Thymus (tissue), 11 donors: ENCODE data around the gene PLK5. TPM values are rescaled to one million over a fixed set of nuclear protein-coding genes. Genes with fewer than 3 reads are reported as not detected.
A peak's percentile ranks its signal among the peaks of the same experiment; 100 is the strongest.
"Not testable (repeated sequence)": the region's sequence is repeated elsewhere in the genome, so short reads cannot be mapped to it uniquely, and the experiment has no call there.

Experiments used
- DNase-seq, 9 donors: peaks; one replicate each; pipeline ENCODE4 v3.0.0-alpha.2; 2013; ENCODE audit warnings: low spot score in 9 of 9, low read depth in 6 of 9, missing footprints in 1 of 9
- H3K27ac ChIP-seq, 2 donors: one replicate each; pipeline ENCODE4 v1.5.1; 2013; ENCODE audit warnings: control low read depth in 1 of 2, low read depth in 1 of 2, low read length in 1 of 2, mild to moderate bottlenecking in 1 of 2, moderate library complexity in 1 of 2
- H3K27me3 ChIP-seq, 2 donors: one replicate each; pipeline ENCODE4 v1.5.1; 2013; ENCODE audit warnings: low read length in 1 of 2; ENCODE audit not compliant: control insufficient read depth in 2 of 2, insufficient read depth in 1 of 2
- H3K36me3 ChIP-seq, 2 donors: one replicate each; pipeline ENCODE4 v1.5.1; 2013; ENCODE audit warnings: low read length in 1 of 2, mild to moderate bottlenecking in 1 of 2, moderate library complexity in 1 of 2; ENCODE audit not compliant: control insufficient read depth in 2 of 2, insufficient read depth in 2 of 2
- H3K4me1 ChIP-seq, 2 donors: one replicate each; pipeline ENCODE4 v1.5.1; 2013; ENCODE audit warnings: low read length in 2 of 2; ENCODE audit not compliant: control insufficient read depth in 2 of 2, insufficient read depth in 2 of 2
- H3K4me3 ChIP-seq, 2 donors: one replicate each; pipeline ENCODE4 v1.5.1; 2013; ENCODE audit warnings: low read length in 2 of 2, control low read depth in 1 of 2, mild to moderate bottlenecking in 1 of 2
- H3K9me3 ChIP-seq, 2 donors: one replicate each; pipeline ENCODE4 v1.5.1; 2013; ENCODE audit warnings: low read length in 1 of 2, mild to moderate bottlenecking in 1 of 2; ENCODE audit not compliant: control insufficient read depth in 2 of 2, insufficient read depth in 1 of 2
- WGBS: extraction: QIAGEN DNeasy Blood & Tissue Kit; methylation state at CpG from one replicate; pipeline ENCODE4 v1.1.7; 2013; 5-methylcytosine and 5-hydroxymethylcytosine counted together
- polyA plus RNA-seq: library from polyadenylated mRNA; stranded (reverse); fragments of 200-250 nt; gene quantifications from one replicate; pipeline ENCODE4 v1.2.3, GENCODE V29; 2013
- total RNA-seq: library from RNA; stranded (reverse); fragments of 120-200 nt; gene quantifications from one replicate; pipeline ENCODE4 v1.2.4, GENCODE V29; 2013
- donor health status: healthy.

PLK5 gene
- total and polyA plus RNA-seq, 2 donors: 0.09 to 0.25 TPM

DNA sequence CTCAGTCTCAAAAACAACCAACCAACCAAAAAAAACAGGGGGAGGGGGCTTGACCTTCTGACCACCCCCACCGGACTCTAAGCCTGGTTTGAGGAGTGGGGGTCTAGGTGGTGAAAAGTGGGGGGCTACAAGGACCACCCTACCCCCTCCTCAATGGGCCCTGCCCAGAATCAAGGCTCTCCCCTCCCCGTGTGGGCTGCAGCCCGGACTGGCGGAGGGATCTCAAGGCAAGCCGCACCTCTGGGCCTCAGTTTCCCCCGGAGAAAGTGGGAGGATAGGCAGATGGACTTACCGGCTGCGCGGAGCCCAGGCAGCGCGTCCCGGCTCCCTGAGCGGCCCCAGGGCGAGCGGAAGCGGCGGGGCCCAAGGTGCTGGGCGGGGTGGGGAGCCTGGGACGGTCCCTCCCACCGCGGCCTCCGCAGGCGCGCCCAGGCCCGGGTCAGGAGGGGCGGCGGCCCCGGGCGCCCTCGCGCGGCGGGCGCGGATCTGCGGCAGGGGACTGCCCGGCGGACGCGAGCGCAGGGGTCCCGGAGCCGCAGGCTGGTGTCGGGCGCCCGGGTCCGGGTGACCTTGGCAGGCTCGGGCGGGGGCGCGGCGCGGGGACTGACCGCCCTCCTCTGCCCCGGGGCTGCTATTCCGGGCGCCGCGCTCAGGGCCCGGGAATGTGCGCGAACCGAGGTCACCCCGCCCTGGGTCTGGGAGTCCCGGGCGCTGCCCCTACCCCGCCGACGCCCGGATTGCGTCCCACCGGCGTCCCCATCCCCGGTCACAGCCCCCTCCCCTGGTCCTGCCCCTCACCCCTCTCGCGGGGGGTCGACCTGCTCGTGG is 11.0 kb upstream of the PLK5 start, which contains the start of gene ADAMTSL5:
Gene ADAMTSL5 (minus strand): TSS at position 349 of the 828 bp plus-strand sequence. CDS start 2,076 bp downstream, outside the sequence.
- H3K27me3 ChIP-seq: peaks cover 57 to 83% of the 10 kb centered on the region in 2 donors
- H3K36me3 ChIP-seq: no peaks in the 10 kb centered on the region
- peaks cover 1 to 18% of the 10 kb centered on the region in 2 donors for H3K9me3 ChIP-seq
- H3K27ac ChIP-seq: no peak within 1 kb of the TSS
- WGBS: 5% methylated on average over 78 of the region's 78 CpGs
- H3K4me3 ChIP-seq: peak within 1 kb of the TSS in 1 of 2 donors; percentile 13
- DNase-seq: peak in 3 of 9 donors; percentile 13 to 47 (median 27)
- H3K4me1 ChIP-seq: peaks cover 2 to 9% of the 10 kb centered on the region in 2 donors

DNA sequence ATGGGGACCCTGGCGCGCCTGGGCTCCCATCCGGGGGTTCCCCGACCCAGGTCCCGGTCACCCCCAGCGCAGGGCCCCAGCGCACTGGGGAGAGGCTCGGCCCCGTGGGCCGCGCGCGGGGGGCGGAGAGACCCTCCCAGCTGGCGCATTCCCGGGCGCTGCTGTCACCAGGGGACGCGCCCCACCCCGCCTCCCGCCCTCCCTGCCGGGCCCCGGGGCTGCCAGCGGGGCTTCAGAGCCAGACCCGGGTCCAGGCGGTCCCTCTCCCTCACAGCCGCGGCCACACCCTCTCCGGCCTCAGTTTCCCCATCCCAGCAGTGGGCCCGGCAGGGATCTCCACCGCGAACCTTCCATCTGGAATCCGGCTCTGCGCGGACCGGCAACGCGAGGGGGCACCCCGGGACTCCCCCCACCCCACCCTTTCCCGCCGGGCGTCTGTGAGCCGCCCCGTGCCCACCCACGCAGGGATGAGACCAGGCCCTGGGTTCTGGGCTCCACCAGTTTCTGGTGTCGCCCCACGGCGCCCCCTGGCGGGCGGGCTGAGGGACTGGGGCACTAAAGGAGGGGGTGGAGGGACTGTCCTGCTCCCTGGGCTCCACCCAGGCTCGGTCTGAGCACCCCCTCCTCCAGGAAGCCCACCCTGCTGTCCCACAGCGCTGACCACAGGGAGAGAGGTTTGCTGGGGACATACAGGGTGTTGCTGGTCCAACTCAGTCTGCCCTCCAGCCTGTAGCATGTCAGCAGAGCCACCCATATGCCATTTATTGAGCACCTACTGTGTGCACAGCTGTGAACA is 10.2 kb upstream of the PLK5 start:
- DNase-seq: peak in 3 of 9 donors; percentile 33 to 50 (median 40)
- Histone ChIP-seq H3K36me3 (no peaks in the 10 kb centered on the region), H3K9me3 (peaks cover 0 to 13% of the 10 kb centered on the region in 2 donors), H3K4me1 (peaks cover 0 to 3% of the 10 kb centered on the region in 2 donors), H3K4me3 (peak overlapping the region in 1 of 2 donors; percentile 13), H3K27me3 (peaks cover 53 to 81% of the 10 kb centered on the region in 2 donors), H3K27ac (no peak overlapping the region)
- WGBS: 14% methylated on average over 52 of the region's 52 CpGs

DNA sequence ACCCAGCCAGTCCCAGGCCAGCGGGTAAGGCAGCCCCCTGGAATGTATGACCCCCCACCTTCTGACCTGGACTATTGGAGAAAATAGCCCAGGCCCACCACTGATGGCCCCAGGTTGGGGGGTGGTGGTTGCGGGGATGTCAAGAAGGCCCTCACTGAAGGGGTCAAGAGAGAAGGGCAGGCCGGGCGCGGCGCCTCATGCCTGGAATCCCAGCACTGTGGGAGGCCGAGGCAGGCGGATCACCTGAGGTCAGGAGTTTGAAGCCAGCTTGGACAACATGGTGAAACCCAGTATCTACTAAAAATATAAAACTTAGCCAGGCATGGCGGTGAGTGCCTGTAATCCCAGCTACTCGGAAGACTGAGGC is 9.6 kb upstream of the PLK5 start:
- no peak for DNase-seq
- Histone ChIP-seq H3K27me3 (peaks cover 52 to 78% of the 10 kb centered on the region in 2 donors), H3K27ac (no peak overlapping the region), H3K4me3 (no peak overlapping the region), H3K4me1 (peaks cover 0 to 3% of the 10 kb centered on the region in 2 donors), H3K36me3 (no peaks in the 10 kb centered on the region), H3K9me3 (peaks cover 0 to 13% of the 10 kb centered on the region in 2 donors)
- 78% methylated on average over 10 of the region's 10 CpGs for WGBS

DNA sequence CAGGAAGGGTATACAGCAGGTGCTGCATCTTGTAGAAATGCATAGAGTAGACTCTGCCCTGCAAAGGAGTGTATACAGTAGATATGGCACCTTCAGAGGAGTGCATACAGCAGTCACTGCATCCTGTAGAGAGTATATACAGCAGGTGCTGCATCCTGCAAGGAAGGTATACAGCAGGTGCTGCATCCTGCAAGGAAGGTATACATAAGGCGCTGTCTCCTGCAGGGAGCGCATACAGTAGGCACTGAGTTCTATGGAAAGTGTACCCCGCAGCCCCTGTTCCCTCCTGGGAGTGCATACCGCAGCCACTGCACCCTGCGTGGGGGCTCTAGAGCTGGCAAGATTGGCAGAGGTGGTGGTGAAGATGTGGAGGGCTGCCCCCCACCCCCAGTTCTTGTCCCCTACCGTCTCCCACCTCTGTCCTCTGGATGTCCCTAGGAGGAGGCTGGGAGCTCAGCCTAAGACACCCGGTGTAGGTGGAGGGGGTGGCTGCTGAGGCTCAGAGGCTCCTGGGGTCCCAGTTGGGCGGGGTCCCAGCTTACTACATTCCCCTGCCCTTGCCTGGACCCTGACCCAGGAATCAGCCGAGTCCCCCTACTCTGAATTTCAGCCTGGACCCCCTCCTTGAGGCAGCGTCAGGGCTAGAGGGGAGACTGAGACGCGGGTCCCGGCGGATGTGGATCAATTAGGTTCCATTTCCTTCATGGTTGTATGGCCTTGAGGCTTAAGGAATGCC is 8.7 kb upstream of the PLK5 start:
- no peak overlapping the region for H3K27ac ChIP-seq
- no peak for DNase-seq
- no peaks in the 10 kb centered on the region for H3K36me3 ChIP-seq
- peaks cover 43 to 72% of the 10 kb centered on the region in 2 donors for H3K27me3 ChIP-seq
- H3K4me3 ChIP-seq: no peak overlapping the region
- WGBS: 71% methylated on average over 14 of the region's 14 CpGs
- peaks cover 0 to 3% of the 10 kb centered on the region in 2 donors for H3K4me1 ChIP-seq
- H3K9me3 ChIP-seq: peaks cover 0 to 13% of the 10 kb centered on the region in 2 donors

DNA sequence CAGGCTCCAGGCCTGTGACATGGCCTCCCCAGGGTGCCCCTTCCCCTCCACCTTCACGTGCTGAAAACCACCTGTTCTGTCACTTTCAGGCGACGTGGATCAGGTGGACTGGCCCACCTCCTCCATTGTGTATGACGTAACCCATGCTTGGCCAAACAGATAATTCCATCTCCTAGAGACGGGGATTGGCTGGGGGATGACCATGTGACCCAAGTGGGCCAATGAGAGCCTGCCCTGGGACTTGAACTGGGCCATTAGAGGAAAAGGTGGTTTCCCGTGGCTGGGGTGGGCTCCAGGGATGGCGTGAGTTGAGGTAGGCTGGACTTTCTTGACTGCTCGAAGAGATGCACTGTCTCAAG is 7.5 kb upstream of the PLK5 start:
- Histone ChIP-seq H3K4me3 (no peak overlapping the region), H3K4me1 (peaks cover 0 to 3% of the 10 kb centered on the region in 2 donors), H3K27ac (no peak overlapping the region), H3K36me3 (no peaks in the 10 kb centered on the region), H3K27me3 (peaks cover 31 to 67% of the 10 kb centered on the region in 2 donors), H3K9me3 (peaks cover 0 to 13% of the 10 kb centered on the region in 2 donors)
- WGBS: 77% methylated on average over 8 of the region's 8 CpGs
- DNase-seq: no peak

DNA sequence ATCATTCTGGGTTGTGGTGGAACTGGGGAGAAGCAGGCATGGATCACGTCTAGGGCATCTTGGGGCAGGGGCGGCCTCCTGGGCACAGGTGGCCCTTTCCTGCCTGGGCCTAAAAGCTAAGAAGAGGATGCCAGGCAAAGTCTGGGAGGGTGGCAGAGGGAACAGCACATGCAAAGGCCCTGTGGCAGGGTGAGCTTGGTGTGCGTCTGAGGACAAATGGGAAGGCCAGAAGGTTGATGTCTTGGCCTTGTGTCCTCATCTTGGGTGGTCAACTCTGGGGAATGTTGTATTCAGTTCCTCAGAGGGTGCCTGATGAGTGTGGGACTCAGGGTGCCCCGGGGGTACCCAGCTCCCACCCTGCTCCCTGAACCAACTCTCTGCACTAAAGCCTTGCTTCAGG is 5.4 kb upstream of the PLK5 start:
- Histone ChIP-seq H3K36me3 (no peaks in the 10 kb centered on the region), H3K4me3 (no peak overlapping the region), H3K4me1 (no peaks in the 10 kb centered on the region), H3K27me3 (peaks cover 29 to 68% of the 10 kb centered on the region in 2 donors), H3K9me3 (peaks cover 0 to 8% of the 10 kb centered on the region in 2 donors), H3K27ac (no peak overlapping the region)
- DNase-seq: no peak
- WGBS: 93% methylated on average over 4 of the region's 4 CpGs

DNA sequence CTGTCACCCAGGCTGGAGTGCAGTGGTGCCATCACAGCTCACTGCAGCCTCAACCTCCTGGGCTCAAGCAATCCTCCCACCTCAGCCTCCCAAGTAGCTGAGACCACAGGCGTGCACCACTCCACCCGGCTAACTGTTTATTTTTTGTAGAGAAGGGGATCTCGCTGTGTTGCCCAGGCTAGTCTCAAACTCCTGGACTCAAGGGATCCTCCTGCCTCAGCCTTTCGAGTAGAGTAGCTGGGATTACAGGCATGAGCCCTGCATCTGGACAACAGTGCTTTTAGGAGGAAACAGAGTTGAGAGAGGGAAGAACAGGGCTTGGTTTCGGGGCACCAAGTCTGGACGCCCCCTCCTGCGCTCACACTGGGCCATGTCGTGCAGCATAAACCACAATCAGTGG is 4.1 kb upstream of the PLK5 start:
- 91% methylated on average over 8 of the region's 8 CpGs for WGBS
- not testable (repeated sequence) for DNase-seq, H3K9me3 ChIP-seq, H3K27ac ChIP-seq, H3K4me3 ChIP-seq, H3K36me3 ChIP-seq, H3K4me1 ChIP-seq
- H3K27me3 ChIP-seq: peaks cover 32 to 64% of the 10 kb centered on the region in 2 donors

DNA sequence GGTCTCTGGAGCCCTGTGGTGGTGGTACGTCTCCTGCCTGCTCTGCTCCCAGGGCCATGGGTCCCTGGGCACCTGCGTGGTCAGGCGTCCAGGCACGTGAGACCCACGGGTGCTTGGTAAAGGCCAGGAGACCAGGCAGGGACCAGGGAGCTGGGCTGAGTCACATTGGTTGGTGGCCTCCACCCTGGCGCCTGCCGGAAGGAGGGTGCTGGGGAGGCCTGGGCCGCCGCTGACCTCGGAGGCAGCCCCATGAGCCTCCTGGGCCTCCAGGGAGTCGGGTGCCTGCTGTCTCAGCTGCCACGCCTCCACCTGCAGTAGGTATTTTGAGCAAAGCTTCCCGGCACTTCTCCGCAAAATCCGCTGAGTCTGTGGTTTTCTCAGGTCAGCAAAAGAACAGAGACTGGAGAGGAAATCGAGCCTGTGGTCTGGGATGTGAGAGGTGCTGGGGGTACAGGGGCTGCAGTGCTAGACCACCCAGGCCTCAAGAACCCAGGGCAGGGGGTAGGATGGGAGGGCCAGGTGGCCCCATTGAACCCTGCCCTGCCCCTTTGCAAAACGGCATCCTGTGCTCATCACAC is 3.6 kb upstream of the PLK5 start:
- Histone ChIP-seq H3K27ac (no peak overlapping the region), H3K27me3 (peaks cover 35 to 64% of the 10 kb centered on the region in 2 donors), H3K4me3 (no peak overlapping the region), H3K9me3 (peaks cover 0 to 10% of the 10 kb centered on the region in 2 donors), H3K4me1 (no peaks in the 10 kb centered on the region), H3K36me3 (no peaks in the 10 kb centered on the region)
- 79% methylated on average over 17 of the region's 17 CpGs for WGBS
- DNase-seq: no peak
